Mesodermal cell (in vitro differentiated cells): Measurements from ENCODE around the gene SLC33A1.
"Not testable (repeated sequence)": the region's sequence is repeated elsewhere in the genome, so short reads cannot be mapped to it uniquely, and the experiment has no call there.

Experiments
- H3K27ac ChIP-seq: 2 replicates; pipeline ENCODE4 v1.7.0; 2013; ENCODE audit warnings: mild to moderate bottlenecking, low read depth, low read length, moderate library complexity; ENCODE audit not compliant: severe bottlenecking
- H3K36me3 ChIP-seq: 2 replicates; pipeline ENCODE4 v1.7.1; 2013; ENCODE audit warnings: mild to moderate bottlenecking, low read length, moderate library complexity; ENCODE audit not compliant: control insufficient read depth, insufficient read depth
- H3K4me1 ChIP-seq: one replicate; pipeline ENCODE4 v1.7.1; 2013; ENCODE audit warnings: mild to moderate bottlenecking, low read length; ENCODE audit not compliant: insufficient read depth, control insufficient read depth, poor library complexity, severe bottlenecking
- H3K4me3 ChIP-seq: 2 replicates; pipeline ENCODE4 v1.7.0; 2013; ENCODE audit warnings: low read length, control low read depth, mild to moderate bottlenecking; ENCODE audit not compliant: insufficient read depth, poor library complexity, severe bottlenecking; ENCODE audit errors: extremely low read depth
- H3K9me3 ChIP-seq: 2 replicates; pipeline ENCODE4 v1.7.1; 2013; ENCODE audit warnings: mild to moderate bottlenecking, low read length, moderate library complexity; ENCODE audit not compliant: control insufficient read depth
- WGBS, 2 experiments: methylation state at CpG; one replicate each; pipeline ENCODE4 v1.1.5; 2013; ENCODE audit warnings: missing lambda C conversion rate in 2 of 2; ENCODE audit not compliant: insufficient coverage in 2 of 2; 5-methylcytosine and 5-hydroxymethylcytosine counted together

SLC33A1 gene

GRCh38 chr3:155876503-155876902, 22.3 kb upstream of the SLC33A1 start:
- Histone ChIP-seq H3K9me3 (no peaks in the 10 kb centered on the region), H3K27ac (no peak overlapping the region), H3K4me1 (no peaks in the 10 kb centered on the region), H3K36me3 (no peaks in the 10 kb centered on the region), H3K4me3 (no peak overlapping the region)
- WGBS, 2 experiments = no CpG with 5 or more reads among the region's 2 CpGs

DNA sequence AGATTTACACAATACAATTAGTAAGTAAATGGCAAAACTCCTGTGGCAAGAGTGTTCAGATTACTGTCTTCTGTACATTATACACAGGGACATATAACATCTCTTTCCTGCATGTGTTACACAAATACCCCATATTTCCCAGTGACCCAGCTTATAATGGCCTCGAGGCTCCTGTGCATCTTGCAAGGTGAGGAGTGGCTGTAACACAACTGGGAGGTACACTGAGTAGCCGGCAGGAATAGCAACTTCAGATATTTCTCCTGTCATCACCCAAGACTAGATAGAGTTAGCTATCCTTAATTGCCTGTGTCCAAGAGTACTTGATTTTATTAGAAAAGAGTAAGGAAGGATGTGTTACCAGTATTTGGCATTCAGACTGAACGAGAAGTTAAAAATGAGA, 21.8 kb upstream of the SLC33A1 start:
- Histone ChIP-seq H3K36me3 (no peaks in the 10 kb centered on the region), H3K4me3 (no peak overlapping the region), H3K27ac (no peak overlapping the region), H3K4me1 (no peaks in the 10 kb centered on the region), H3K9me3 (no peaks in the 10 kb centered on the region)
- whole genome bisulfite sequencing, 2 experiments = 84% methylated on average over 3 of the region's 3 CpGs; no CpG with 5 or more reads in 1 of the 2 experiments

GRCh38 chr3:155872904-155873646, 18.8 kb upstream of the SLC33A1 start:
- H3K9me3 ChIP-seq = no peaks in the 10 kb centered on the region
- H3K36me3 ChIP-seq = no peaks in the 10 kb centered on the region
- no peak overlapping the region for H3K4me3 ChIP-seq
- H3K4me1 ChIP-seq = no peaks in the 10 kb centered on the region
- no peak overlapping the region for H3K27ac ChIP-seq
- 60 to 67% methylated on average over 3 of the region's 8 CpGs for WGBS, 2 experiments

DNA sequence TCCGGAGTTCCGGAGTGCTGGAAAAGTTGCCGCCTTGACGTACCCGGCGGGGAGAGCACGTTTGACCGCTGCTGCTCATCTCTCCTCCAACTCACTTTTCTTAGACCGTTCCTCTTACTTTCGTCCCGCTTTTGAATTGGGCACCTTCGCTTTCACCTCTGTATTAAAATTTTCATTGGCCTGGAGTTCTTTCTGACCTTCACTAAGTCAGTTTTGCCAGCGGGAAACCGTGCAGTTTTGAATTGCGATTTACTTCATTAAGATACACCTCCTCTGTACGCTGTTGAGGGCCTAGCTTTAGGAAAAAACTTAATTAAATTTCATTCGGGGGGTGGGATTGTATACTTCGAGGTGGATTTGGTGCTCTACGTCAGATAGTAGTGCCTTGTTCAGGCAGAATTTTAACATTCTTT, 17.5 kb upstream of the SLC33A1 start:
- peak overlapping the region; percentile 95 for H3K4me3 ChIP-seq
- no peaks in the 10 kb centered on the region for H3K4me1 ChIP-seq
- WGBS, 2 experiments = 1% methylated on average over 15 to 17 of the region's 19 CpGs
- H3K9me3 ChIP-seq = no peaks in the 10 kb centered on the region
- no peaks in the 10 kb centered on the region for H3K36me3 ChIP-seq
- peak overlapping the region; percentile 92 for H3K27ac ChIP-seq

DNA sequence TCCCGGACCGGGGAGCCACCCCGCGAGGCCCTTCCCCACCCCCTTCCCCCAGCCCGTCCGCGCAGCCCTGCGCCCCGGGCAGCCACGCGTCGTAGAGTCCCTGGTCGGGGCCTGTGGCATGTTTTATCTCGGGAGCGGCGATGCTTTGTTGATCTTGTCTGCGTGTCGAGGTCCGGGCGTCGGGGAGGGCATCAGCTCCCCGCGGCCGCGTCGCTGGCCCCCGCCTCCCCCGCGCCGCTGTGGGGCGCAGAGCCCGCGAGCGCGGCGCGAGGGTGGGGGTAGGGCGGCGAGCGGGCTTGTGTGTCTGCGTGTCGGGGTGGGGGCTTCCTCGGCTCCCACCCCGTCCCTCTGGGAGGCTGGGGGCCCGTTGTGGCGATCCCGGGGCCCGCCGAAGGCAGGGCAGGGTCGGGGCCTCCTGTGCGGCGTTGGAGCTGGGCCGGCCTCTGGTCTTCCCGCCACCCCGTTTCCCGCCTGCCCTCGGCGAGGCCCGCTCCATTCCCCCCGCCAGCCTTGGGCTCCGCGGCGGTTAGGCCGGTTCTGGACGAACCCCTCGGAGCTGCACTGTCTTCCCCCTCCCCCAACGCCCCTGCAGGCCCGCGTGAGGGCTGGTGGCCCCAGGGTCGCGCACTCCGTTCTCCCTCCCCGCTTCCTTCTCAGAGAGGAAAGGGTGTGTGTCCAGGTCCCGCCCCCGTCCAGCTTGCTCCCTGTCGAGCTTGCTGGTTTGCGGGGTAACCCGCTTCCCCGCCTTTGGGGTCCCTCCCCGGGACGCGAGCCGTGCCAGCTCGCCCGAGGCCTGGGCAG, 16.9 kb upstream of the SLC33A1 start:
- Histone ChIP-seq H3K4me3 (peak overlapping the region; percentile 95), H3K4me1 (no peaks in the 10 kb centered on the region), H3K36me3 (no peaks in the 10 kb centered on the region), H3K9me3 (no peaks in the 10 kb centered on the region), H3K27ac (peak overlapping the region; percentile 92)
- WGBS, 2 experiments = 0% methylated on average over 30 to 64 of the region's 85 CpGs

- Histone ChIP-seq H3K27ac (peak within 1 kb of the TSS; percentile 92), H3K9me3 (no peaks in the 10 kb centered on the region), H3K4me1 (no peaks in the 10 kb centered on the region), H3K36me3 (no peaks in the 10 kb centered on the region), H3K4me3 (peak within 1 kb of the TSS; percentile 95)
- WGBS, 2 experiments = 1% methylated on average over 74 to 77 of the region's 83 CpGs
Measured at GRCh38 chr3:155870133-155870944, 16.1 kb upstream of the SLC33A1 start, which contains the start of gene GMPS. GMPS (plus strand) TSS chr3:155870650; CDS start chr3:155870871, 221 bp downstream.

DNA sequence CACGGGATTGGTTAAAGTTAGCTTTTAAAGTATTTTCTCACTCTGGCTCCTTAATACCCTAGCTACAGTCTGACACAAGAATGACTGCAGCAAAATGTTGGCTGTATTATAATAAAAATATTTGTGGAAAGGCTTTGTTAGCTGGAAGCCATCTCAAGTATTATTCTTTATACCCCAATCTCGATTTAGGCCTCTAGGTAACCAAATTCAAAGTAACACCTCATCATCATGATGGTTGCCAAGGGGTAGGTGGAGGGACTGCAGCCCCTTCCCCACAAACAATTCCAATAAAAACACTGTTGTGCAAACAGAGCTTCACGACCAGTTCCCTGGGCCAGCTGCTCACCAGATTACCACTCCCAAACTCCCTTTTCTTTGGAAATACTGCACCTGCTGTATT, 15.5 kb upstream of the SLC33A1 start:
- no peaks in the 10 kb centered on the region for H3K9me3 ChIP-seq
- H3K27ac ChIP-seq = peak overlapping the region; percentile 88
- no peaks in the 10 kb centered on the region for H3K4me1 ChIP-seq
- H3K4me3 ChIP-seq = peak overlapping the region; percentile 95
- H3K36me3 ChIP-seq = no peaks in the 10 kb centered on the region
- no CpG with 5 or more reads among the region's 3 CpGs for WGBS, 2 experiments

GRCh38 chr3:155863072-155863784, 9.0 kb upstream of the SLC33A1 start:
- H3K27ac ChIP-seq = no peak overlapping the region
- no peaks in the 10 kb centered on the region for H3K36me3 ChIP-seq
- H3K9me3 ChIP-seq = no peaks in the 10 kb centered on the region
- 88 to 90% methylated on average over 5 to 8 of the region's 12 CpGs for WGBS, 2 experiments
- H3K4me1 ChIP-seq = no peaks in the 10 kb centered on the region
- H3K4me3 ChIP-seq = no peak overlapping the region

- 91% methylated on average over 8 to 11 of the region's 12 CpGs for WGBS, 2 experiments
- not testable (repeated sequence) for H3K4me3 ChIP-seq, H3K4me1 ChIP-seq, H3K27ac ChIP-seq, H3K36me3 ChIP-seq, H3K9me3 ChIP-seq
Measured at GRCh38 chr3:155862290-155862982, 8.2 kb upstream of the SLC33A1 start.
